Choroid plexus epithelial cell (primary cell): ENCODE data around the gene NOXO1.

ENCODE experiments used
- DNase-seq: peaks from one replicate; pipeline ENCODE4 v3.0.0-alpha.2; 2010; ENCODE audit warnings: low read depth
- H3K4me3 ChIP-seq: 2 replicates; pipeline ENCODE4 v1.5.1; 2011; ENCODE audit warnings: low read depth, mild to moderate bottlenecking, control low read depth, low read length, moderate library complexity
- TF ChIP-seq, protein P1 (sequence below): conservative IDR thresholded peaks from 2 replicates; pipeline ENCODE4 v1.5.1; 2011; ENCODE audit warnings: low read depth, mild to moderate bottlenecking, control low read depth, inconsistent platforms, low read length, moderate library complexity

The NOXO1 gene

GRCh38 chr16:1932050-1933028 is 48.9 kb downstream of the NOXO1 start:
- TF ChIP-seq, protein P1, sequence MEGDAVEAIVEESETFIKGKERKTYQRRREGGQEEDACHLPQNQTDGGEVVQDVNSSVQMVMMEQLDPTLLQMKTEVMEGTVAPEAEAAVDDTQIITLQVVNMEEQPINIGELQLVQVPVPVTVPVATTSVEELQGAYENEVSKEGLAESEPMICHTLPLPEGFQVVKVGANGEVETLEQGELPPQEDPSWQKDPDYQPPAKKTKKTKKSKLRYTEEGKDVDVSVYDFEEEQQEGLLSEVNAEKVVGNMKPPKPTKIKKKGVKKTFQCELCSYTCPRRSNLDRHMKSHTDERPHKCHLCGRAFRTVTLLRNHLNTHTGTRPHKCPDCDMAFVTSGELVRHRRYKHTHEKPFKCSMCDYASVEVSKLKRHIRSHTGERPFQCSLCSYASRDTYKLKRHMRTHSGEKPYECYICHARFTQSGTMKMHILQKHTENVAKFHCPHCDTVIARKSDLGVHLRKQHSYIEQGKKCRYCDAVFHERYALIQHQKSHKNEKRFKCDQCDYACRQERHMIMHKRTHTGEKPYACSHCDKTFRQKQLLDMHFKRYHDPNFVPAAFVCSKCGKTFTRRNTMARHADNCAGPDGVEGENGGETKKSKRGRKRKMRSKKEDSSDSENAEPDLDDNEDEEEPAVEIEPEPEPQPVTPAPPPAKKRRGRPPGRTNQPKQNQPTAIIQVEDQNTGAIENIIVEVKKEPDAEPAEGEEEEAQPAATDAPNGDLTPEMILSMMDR = peak; percentile 30
- DNase-seq = peak; percentile 30
- no peak overlapping the region for H3K4me3 ChIP-seq

DNA sequence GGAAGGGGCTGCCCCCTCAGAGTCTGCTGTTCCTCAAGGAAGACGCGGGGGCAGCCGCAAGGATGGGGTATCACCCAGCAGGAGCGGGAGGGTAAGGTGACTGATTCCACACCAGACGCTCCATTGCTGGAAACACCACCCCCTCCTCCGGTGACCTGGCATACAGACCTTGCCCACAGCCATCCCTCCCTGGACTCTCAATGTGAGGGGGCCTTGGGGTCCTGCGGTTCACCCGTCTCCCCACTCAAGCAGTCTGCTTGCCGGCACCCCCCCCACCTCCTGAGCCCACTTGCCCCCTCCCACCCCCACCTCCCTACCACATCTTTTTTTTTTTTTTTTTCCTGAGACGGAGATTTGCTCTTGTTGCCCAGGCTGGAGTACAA is 50.9 kb downstream of the NOXO1 start:
- TF ChIP-seq, protein P1 = no peak
- no peak overlapping the region for H3K4me3 ChIP-seq
- DNase-seq = no peak

DNA sequence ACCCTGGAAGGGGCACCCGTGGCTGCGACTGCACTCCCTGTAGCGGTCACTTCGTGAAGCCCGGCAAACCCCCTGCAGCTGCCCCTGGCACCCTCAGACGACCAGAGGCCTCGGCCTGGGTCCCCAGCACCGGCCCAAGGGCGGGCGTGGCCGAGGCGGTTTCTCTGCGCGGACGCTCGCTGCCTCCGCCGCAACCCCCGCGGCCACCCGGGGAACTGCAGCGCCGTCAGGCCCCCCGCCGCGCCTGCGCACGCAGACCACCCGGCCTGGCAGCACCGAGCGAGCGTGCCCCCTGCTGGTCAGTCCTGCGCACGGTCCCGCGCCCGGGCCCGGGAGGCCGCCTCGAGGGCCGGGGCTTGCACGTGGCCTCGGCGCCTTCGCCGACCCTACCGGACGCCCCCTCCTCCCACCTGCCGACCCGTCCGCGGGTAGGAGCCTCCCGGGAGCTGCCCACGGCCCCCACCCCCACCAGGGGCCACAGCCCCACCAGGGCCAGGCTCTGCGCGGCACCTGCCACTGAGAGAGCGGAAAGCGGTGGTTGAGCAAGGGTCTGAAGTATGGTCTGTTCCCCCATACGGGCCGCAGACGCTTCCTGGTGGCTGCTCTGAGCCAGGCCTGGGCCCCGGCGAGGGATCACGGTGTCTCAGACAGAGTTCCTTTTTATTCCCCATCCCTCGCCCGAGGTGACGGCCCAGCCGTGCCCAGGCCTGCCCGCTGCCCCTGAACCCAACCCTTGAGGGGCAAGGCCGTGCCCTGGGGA is 51.5 kb downstream of the NOXO1 start:
- DNase-seq = peak; percentile 82
- H3K4me3 ChIP-seq = peak overlapping the region; percentile 67
- TF ChIP-seq, protein P1 = peak; percentile 52

- no peak for DNase-seq
- TF ChIP-seq, protein P1 = no peak
- peak overlapping the region; percentile 67 for H3K4me3 ChIP-seq
Observed at GRCh38 chr16:1929105-1929504, 52.2 kb downstream of the NOXO1 start.
